ENCODE results near the gene ITGB2.

GRCh38 chr21:44969066-44969670 is 48.5 kb upstream of the ITGB2 start:
- TF ChIP-seq POLR2A (IDR thresholded peaks at IDR 0.05) (no peak), CTCF (IDR thresholded peaks at IDR 0.05) (no peak)
